Fibroblast of skin of right biceps (primary cell): ENCODE data around the gene MAP7D3.
"Not testable (repeated sequence)": the region's sequence is repeated elsewhere in the genome, so short reads cannot be mapped to it uniquely, and the experiment has no call there.

Experiments
- DNase-seq: peaks from one replicate; pipeline ENCODE4 v3.0.0-alpha.2; 2013

Gene MAP7D3

DNA sequence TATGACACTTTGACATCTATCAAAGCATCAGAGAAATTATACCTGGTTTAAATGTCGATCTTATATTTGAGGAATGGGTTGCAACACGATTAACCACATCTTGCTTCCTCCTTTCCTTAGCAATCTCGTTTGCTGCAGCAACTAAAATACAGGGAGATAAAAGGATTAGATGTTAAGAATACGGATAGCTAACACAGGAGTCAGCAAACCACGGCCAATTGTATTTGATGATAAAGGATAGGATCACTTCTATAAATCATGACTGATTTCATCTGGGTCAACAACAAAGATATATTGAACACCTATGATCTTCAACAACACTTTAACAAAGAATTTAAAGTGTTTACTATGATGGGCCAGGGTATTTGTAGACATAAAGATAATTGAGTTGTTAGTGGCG, 5.0 kb downstream of the MAP7D3 start:
- no peak for DNase-seq

GRCh38 chrX:136237849-136238248, 13.4 kb downstream of the MAP7D3 start:
- not testable (repeated sequence) for DNase-seq

GRCh38 chrX:136237074-136237473, 14.1 kb downstream of the MAP7D3 start:
- no peak for DNase-seq

- no peak for DNase-seq
These were observed 22.4 kb downstream of the MAP7D3 start for GRCh38 chrX:136228839-136229207.

GRCh38 chrX:136227948-136228838, 23.0 kb downstream of the MAP7D3 start:
- no peak for DNase-seq

DNA sequence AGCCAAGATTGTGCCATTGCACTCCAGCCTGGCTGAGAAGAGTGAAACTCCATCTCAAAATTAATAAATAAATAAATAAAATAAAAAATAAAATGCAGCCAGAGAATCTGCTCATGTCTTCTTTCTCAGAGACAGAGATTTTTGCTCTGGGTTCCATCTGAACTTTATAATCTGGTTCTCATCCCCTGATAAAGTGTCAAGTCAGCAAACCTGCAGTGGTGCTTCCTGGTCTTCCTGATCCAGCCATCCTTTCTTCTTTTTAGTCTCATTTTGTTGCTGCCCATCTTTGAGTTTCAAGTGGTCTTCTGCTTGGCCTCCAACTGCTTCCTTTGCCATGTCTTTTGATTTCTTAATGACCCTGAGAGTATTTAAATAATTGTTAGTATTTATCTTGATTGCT, 24.1 kb downstream of the MAP7D3 start:
- DNase-seq, result no peak

GRCh38 chrX:136221851-136222513, 29.2 kb downstream of the MAP7D3 start:
- DNase-seq, result no peak

- DNase-seq, result no peak
These were observed 30.2 kb downstream of the MAP7D3 start for GRCh38 chrX:136220951-136221350.

- DNase-seq, result no peak
These were observed 30.7 kb downstream of the MAP7D3 start for GRCh38 chrX:136220540-136220939.

DNA sequence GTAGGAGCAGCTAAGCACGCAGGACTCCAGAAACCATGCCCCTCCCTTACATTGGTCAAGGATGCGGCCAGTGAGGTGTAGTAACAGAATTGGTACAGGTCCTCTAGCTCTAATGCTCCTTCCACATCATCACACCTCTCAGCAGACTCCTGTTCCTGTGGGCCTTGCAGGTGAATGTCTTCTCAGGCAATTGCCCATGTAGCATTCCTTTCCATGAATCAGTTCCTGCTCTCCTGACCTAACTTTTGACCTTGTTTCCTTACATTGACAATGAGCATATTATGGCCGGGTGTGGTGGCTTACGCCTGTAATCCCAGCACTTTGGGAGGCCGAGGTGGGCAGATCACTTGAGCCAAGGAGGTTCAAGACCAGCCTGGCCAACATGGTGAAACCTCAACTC, 31.3 kb downstream of the MAP7D3 start:
- DNase-seq, result no peak

- peak; percentile 87 for DNase-seq
These were observed 35.6 kb downstream of the MAP7D3 start for GRCh38 chrX:136215559-136215958.

- DNase-seq, result peak; percentile 96
These were observed 36.6 kb downstream of the MAP7D3 start for GRCh38 chrX:136214551-136214950.

GRCh38 chrX:136212557-136213111, 38.6 kb downstream of the MAP7D3 start:
- DNase-seq, result no peak

DNA sequence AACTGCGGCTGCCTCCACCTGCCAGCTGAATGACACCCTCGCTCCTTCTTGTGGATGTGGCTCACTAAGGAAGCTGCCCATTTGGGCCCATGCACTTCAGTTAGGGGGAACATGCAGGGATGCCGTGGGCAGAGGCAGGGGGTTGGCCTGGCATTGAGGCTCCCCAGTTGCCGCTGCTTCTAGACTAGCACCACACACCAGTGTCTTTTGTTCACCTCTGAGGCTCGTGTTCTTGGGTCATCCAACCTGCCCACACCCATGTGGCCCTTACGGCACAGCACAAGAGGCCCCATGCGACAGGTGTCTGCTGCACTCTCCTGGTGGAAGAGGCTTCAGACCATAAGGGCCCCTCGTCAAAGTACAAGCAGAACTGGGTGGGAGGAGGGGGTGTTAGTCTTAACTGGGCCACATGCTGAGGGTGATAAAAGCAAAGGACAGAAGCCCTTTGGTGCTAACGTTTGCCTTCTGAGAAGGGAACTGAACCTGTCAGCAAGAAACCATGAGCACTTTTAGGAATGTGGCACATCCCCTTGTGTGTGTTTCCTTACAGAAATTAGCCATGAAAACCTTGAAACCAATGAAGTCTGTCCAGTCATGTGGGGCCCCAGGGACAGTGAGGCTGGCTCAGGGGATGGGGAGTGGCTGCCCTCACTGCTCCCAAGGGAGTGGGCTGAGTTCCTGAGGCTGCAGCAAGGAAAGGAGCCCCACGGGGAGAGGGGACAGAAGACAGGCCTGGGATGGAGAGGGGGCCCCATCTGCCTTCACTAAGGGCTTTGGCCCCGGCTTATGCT, 39.2 kb downstream of the MAP7D3 start:
- peak; percentile 20 for DNase-seq

DNA sequence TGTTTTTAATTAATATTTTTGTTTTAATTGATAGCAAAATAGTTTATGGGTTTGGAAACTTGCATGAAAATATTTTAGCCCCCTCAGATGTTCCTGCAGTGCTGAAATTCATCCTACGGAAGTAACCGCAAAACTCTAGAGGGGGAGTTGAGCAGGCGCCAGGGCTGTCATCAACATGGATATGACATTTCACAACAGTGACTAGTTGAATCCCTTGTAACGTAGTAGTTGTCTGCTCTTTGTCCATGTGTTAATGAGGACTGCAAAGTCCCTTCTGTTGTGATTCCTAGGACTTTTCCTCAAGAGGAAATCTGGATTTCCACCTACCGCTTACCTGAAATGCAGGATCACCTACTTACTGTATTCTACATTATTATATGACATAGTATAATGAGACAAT, 40.4 kb downstream of the MAP7D3 start:
- peak; percentile 83 for DNase-seq

DNA sequence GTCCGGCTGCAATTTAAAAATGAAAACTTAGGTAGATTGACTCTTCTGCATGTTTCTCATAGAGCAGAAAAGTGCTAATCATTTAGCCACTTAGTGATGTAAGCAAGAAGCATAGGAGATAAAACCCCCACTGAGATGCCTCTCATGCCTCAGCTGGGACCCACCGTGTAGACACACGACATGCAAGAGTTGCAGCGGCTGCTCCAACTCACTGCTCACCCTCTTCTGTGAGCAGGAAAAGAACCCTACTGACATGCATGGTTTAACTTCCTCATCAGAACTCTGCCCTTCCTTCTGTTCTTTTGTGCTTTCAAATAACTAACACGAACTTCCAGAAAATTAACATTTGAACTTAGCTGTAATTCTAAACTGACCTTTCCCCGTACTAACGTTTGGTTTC, 41.0 kb downstream of the MAP7D3 start:
- peak; percentile 70 for DNase-seq

DNA sequence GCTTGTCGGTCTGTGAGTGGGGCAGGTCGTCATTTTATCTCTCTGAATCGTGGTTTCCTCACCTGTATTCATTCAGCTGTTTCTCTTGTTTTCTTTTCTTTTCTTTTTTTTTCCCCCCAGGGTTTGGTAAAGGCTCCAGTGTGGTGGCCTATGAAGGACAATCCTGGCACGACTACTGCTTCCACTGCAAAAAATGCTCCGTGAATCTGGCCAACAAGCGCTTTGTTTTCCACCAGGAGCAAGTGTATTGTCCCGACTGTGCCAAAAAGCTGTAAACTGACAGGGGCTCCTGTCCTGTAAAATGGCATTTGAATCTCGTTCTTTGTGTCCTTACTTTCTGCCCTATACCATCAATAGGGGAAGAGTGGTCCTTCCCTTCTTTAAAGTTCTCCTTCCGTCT, 41.4 kb downstream of the MAP7D3 start:
- no peak for DNase-seq

DNA sequence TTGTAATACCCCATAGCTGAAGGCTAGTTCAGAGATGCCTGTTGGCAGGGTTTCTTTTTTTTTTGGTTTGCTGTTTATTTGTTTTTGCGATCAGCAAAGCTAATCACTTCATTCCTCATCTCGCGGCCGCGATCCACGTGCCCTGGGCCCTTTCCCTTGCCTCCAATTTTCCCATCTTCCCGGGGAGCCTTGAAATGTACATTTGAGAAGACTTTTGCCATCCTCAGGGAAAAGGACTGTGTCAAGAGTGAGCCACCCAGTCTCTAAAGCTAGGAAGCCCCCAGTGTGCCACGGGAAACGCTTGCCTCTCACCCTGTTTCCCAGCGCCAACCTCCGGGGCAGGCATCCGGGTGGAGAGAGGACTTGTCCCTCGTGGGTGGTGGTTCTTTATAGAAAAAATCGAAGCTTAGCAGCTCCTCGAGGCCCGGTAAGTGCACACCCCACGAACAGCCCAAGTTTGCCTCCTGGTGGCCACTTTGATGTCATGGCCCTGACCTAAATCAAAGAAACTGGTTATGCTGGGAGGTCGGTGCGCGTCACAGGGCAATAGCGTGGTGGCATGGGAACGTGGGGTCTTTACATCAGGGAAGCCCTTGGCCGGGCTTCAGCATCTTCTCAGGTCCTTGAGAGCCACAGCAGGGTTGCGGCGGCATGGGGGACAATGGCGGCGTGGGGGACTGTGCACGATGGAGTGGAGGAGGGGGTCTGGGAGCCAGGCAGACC, 42.0 kb downstream of the MAP7D3 start:
- peak; percentile 52 for DNase-seq

DNA sequence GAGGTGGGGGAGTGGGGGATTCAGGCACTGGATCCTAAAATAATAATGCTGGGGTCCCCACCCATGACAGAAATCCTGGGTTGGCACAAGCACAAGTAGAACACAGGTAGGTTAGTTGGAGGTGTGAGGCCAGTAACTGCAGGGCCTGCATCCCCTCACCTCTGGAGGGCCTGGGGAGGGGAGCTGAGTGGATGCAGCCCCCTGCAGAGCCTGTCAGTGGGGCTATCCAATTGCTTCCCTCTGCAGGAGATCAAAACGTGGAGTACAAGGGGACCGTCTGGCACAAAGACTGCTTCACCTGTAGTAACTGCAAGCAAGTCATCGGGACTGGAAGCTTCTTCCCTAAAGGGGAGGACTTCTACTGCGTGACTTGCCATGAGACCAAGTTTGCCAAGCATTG, 43.7 kb downstream of the MAP7D3 start:
- DNase-seq, result no peak

DNA sequence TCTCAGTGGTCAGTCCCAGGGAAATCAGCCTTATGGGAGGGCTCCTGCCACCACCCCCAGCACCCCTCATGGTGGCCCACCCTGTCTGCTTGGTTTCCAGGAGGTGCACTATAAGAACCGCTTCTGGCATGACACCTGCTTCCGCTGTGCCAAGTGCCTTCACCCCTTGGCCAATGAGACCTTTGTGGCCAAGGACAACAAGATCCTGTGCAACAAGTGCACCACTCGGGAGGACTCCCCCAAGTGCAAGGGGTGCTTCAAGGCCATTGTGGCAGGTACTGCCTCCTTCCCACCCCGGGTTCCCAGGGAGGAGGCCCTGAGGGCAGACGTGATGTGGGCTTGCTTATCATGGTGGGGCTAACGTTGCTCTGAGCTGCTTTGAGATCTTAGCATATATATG, 44.3 kb downstream of the MAP7D3 start:
- DNase-seq, result no peak

GRCh38 chrX:136205882-136206380, 45.3 kb downstream of the MAP7D3 start:
- DNase-seq, result no peak

- DNase-seq, result peak; percentile 64
These were observed 46.6 kb downstream of the MAP7D3 start for GRCh38 chrX:136204571-136204970.
